Liver (tissue), 9 donors: ENCODE data around the gene UCN3. TPM values are rescaled to one million over a fixed set of nuclear protein-coding genes. Genes with fewer than 3 reads are reported as not detected.

Experiments used
- DNase-seq: peaks from one replicate; pipeline ENCODE4 v3.0.0-alpha.2; 2017; ENCODE audit warnings: low spot score
- H3K27ac ChIP-seq, 2 donors: one replicate each; pipeline ENCODE4 v1.7.0; 2013; ENCODE audit warnings: inconsistent platforms in 2 of 2, low read length in 2 of 2, control low read depth in 1 of 2, low read depth in 1 of 2, mild to moderate bottlenecking in 1 of 2
- H3K27me3 ChIP-seq, 4 donors: one replicate each; pipeline versions ENCODE4 v1.6.1 to v1.7.0; 2013; ENCODE audit warnings: low read length in 3 of 4, inconsistent platforms in 1 of 4, mild to moderate bottlenecking in 1 of 4, moderate library complexity in 1 of 4; ENCODE audit not compliant: control insufficient read depth in 4 of 4, insufficient read depth in 4 of 4
- H3K36me3 ChIP-seq, 4 donors: one replicate each; pipeline versions ENCODE4 v1.6.1 to v1.7.0; 2013; ENCODE audit warnings: low read length in 3 of 4, mild to moderate bottlenecking in 3 of 4, low read depth in 1 of 4, moderate library complexity in 1 of 4; ENCODE audit not compliant: control insufficient read depth in 4 of 4, insufficient read depth in 3 of 4
- H3K4me1 ChIP-seq, 4 donors: one replicate each; pipeline versions ENCODE4 v1.6.1 to v1.7.0; 2013; ENCODE audit warnings: low read length in 3 of 4, mild to moderate bottlenecking in 3 of 4, moderate library complexity in 1 of 4; ENCODE audit not compliant: control insufficient read depth in 4 of 4, insufficient read depth in 4 of 4
- H3K4me3 ChIP-seq, 3 donors: one replicate each; pipeline versions ENCODE4 v1.6.1 to v1.7.0; 2013; ENCODE audit warnings: low read length in 3 of 3, control low read depth in 1 of 3, low read depth in 1 of 3, mild to moderate bottlenecking in 1 of 3
- H3K9ac ChIP-seq, 2 donors: one replicate each; pipeline ENCODE4 v1.7.0; 2013; ENCODE audit warnings: low read length in 2 of 2, mild to moderate bottlenecking in 2 of 2, moderate library complexity in 2 of 2, control low read depth in 1 of 2, low read depth in 1 of 2
- H3K9me3 ChIP-seq, 4 donors: one replicate each; pipeline versions ENCODE4 v1.6.1 to v1.7.0; 2013; ENCODE audit warnings: low read length in 3 of 4; ENCODE audit not compliant: control insufficient read depth in 4 of 4
- EGR1 ChIP-seq, 2 donors: IDR thresholded peaks; 2 replicates each; pipeline ENCODE4 v1.6.1; 2016 to 2018; ENCODE audit warnings: antibody characterized with exemption in 2 of 2, low read depth in 2 of 2
- FOXA1 ChIP-seq: IDR thresholded peaks from 2 replicates; pipeline ENCODE4 v1.6.1; 2016; ENCODE audit warnings: antibody characterized with exemption
- FOXA2 ChIP-seq: IDR thresholded peaks from 2 replicates; pipeline ENCODE4 v1.6.1; 2016; ENCODE audit warnings: antibody characterized with exemption
- GABPA ChIP-seq, 2 donors: IDR thresholded peaks in 1 of 2; conservative IDR thresholded peaks in 1 of 2; 2 replicates each; pipeline ENCODE4 v1.6.1; 2016; ENCODE audit warnings: antibody characterized with exemption in 2 of 2, mild to moderate bottlenecking in 1 of 2, moderate library complexity in 1 of 2
- HNF4A ChIP-seq, 2 donors: conservative IDR thresholded peaks; 2 replicates each; pipeline ENCODE4 v1.6.1; 2016; ENCODE audit warnings: antibody characterized with exemption in 2 of 2, mild to moderate bottlenecking in 2 of 2
- HNF4G ChIP-seq: IDR thresholded peaks from 2 replicates; pipeline ENCODE4 v1.6.1; 2016; ENCODE audit warnings: antibody characterized with exemption
- NR2F2 ChIP-seq: IDR thresholded peaks from 2 replicates; pipeline ENCODE4 v1.6.1; 2016; ENCODE audit warnings: antibody characterized with exemption
- REST ChIP-seq: IDR thresholded peaks from 2 replicates; pipeline ENCODE4 v1.6.1; 2016; ENCODE audit warnings: antibody characterized with exemption, mild to moderate bottlenecking
- RXRA ChIP-seq, 2 donors: IDR thresholded peaks; 2 replicates each; pipeline ENCODE4 v1.6.1; 2017 to 2018; ENCODE audit warnings: antibody characterized with exemption in 2 of 2, mild to moderate bottlenecking in 1 of 2
- SP1 ChIP-seq: IDR thresholded peaks from 2 replicates; pipeline ENCODE4 v1.6.1; 2018; ENCODE audit warnings: antibody characterized with exemption, mild to moderate bottlenecking
- TAF1 ChIP-seq: conservative IDR thresholded peaks from 2 replicates; pipeline ENCODE4 v1.6.1; 2016; ENCODE audit warnings: antibody characterized with exemption, mild to moderate bottlenecking
- YY1 ChIP-seq: IDR thresholded peaks from 2 replicates; pipeline ENCODE4 v1.6.1; 2016; ENCODE audit warnings: antibody characterized with exemption, mild to moderate bottlenecking
- WGBS: extraction: QIAGEN DNeasy Blood & Tissue Kit; methylation state at CpG from one replicate; pipeline ENCODE4 v1.1.7; 2013; 5-methylcytosine and 5-hydroxymethylcytosine counted together
- polyA plus RNA-seq, 2 donors: library from polyadenylated mRNA; stranded (reverse) in 1 of 2; unstranded in 1 of 2; fragments of 200-250 nt in 1 of 2; fragments of >200 nt in 1 of 2; fragmentation: Nextera tagmentation in 1 of 2; extraction: Ambion mirVana in 1 of 2; gene quantifications; one replicate each; pipeline versions ENCODE4 v1.2.1 to v1.2.3, GENCODE V29; 2013 to 2015
- total RNA-seq, 2 donors: library from RNA; depleted of rRNA; stranded (reverse); fragments of >200 nt; gene quantifications; one replicate each; pipeline ENCODE4 v1.2.3, GENCODE V29; 2014
- TF ChIP-seq, protein P1 (sequence below): IDR thresholded peaks from 2 replicates; pipeline ENCODE4 v1.6.1; 2016; ENCODE audit warnings: antibody characterized with exemption
- TF ChIP-seq, protein P2 (sequence below): fragments of 150-350 bp; IDR thresholded peaks from 2 replicates; pipeline ENCODE4 v1.5.1; 2017; ENCODE audit warnings: improper control_type of control experiment, low read depth, low read length; ENCODE audit not compliant: missing input control
- TF ChIP-seq, protein P3 (sequence below): IDR thresholded peaks from 2 replicates; pipeline ENCODE4 v1.6.1; 2016; ENCODE audit warnings: antibody characterized with exemption
- TF ChIP-seq, protein P4 (sequence below): IDR thresholded peaks from 2 replicates; pipeline ENCODE4 v1.6.1; 2016; ENCODE audit warnings: antibody characterized with exemption
- donor health status: healthy.
- donor health status: healthy.
- donor health status: healthy.
- donor health status: healthy.
- donor health status: healthy.

UCN3 gene
- total and polyA plus RNA-seq, 4 donors: 0.23 TPM; not detected in 3

- Histone ChIP-seq H3K9me3 (no peaks in the 10 kb centered on the region), H3K9ac (no peak overlapping the region), H3K27me3 (no peaks in the 10 kb centered on the region), H3K4me3 (no peak overlapping the region), H3K36me3 (no peaks in the 10 kb centered on the region), H3K27ac (no peak overlapping the region), H3K4me1 (no peaks in the 10 kb centered on the region)
- TF ChIP-seq, protein P1, sequence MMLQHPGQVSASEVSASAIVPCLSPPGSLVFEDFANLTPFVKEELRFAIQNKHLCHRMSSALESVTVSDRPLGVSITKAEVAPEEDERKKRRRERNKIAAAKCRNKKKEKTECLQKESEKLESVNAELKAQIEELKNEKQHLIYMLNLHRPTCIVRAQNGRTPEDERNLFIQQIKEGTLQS: no peak
- no peak for TF ChIP-seq HNF4A (conservative IDR thresholded peaks at IDR 0.05)
- TF ChIP-seq HNF4G: no peak
- TF ChIP-seq, protein P2, sequence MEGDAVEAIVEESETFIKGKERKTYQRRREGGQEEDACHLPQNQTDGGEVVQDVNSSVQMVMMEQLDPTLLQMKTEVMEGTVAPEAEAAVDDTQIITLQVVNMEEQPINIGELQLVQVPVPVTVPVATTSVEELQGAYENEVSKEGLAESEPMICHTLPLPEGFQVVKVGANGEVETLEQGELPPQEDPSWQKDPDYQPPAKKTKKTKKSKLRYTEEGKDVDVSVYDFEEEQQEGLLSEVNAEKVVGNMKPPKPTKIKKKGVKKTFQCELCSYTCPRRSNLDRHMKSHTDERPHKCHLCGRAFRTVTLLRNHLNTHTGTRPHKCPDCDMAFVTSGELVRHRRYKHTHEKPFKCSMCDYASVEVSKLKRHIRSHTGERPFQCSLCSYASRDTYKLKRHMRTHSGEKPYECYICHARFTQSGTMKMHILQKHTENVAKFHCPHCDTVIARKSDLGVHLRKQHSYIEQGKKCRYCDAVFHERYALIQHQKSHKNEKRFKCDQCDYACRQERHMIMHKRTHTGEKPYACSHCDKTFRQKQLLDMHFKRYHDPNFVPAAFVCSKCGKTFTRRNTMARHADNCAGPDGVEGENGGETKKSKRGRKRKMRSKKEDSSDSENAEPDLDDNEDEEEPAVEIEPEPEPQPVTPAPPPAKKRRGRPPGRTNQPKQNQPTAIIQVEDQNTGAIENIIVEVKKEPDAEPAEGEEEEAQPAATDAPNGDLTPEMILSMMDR: no peak
- no peak for TF ChIP-seq TAF1
- TF ChIP-seq YY1: no peak
- TF ChIP-seq NR2F2: no peak
- TF ChIP-seq REST: no peak
- TF ChIP-seq FOXA2: no peak
- no peak for TF ChIP-seq SP1
- TF ChIP-seq FOXA1: no peak
- TF ChIP-seq, protein P3, sequence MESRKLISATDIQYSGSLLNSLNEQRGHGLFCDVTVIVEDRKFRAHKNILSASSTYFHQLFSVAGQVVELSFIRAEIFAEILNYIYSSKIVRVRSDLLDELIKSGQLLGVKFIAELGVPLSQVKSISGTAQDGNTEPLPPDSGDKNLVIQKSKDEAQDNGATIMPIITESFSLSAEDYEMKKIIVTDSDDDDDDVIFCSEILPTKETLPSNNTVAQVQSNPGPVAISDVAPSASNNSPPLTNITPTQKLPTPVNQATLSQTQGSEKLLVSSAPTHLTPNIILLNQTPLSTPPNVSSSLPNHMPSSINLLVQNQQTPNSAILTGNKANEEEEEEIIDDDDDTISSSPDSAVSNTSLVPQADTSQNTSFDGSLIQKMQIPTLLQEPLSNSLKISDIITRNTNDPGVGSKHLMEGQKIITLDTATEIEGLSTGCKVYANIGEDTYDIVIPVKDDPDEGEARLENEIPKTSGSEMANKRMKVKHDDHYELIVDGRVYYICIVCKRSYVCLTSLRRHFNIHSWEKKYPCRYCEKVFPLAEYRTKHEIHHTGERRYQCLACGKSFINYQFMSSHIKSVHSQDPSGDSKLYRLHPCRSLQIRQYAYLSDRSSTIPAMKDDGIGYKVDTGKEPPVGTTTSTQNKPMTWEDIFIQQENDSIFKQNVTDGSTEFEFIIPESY: no peak
- TF ChIP-seq RXRA (IDR thresholded peaks at IDR 0.05): no peak
- no peak for DNase-seq
- WGBS: 80% methylated on average over 6 of the region's 6 CpGs
Measured at GRCh38 chr10:5399332-5399731, 34.6 kb downstream of the UCN3 start.

DNA sequence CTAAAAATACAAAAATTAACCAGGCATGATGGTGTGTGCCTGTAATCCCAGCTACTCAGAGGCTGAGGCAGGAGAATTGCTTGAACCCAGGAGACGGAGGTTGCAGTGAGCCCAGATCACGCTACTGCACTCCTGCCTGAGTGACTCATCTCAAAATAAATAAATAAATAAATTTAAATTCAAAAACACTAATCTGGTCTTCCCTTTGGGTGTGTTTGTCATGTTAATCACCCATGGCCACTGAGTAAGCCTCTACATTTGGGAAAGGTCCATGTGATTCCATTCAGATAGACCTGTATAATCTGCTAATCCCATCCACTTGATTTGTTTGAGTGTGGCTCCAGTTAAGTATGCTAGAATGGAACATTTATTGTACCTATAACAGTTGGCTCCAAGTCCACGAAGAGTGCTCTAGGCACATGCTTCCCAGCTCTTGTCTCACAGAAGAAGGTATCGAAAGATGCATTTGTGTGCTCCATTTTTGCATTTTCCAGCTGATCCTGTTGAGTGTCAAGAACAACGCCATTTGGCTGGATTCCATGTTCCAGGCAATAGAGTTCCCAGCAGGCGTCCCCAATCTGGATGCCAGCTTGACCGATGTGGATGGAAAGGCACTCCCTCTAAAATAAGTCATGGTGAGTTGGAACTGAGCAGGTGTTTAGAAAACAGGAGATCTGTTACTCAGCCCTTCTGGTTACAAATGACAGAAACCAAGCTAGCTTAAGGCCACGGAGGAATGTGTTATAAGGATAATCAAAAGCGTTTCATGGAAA lies 35.9 kb downstream of the UCN3 start:
- no peak for DNase-seq
- no peaks in the 10 kb centered on the region for H3K4me1 ChIP-seq
- H3K4me3 ChIP-seq: no peak overlapping the region
- H3K27me3 ChIP-seq: no peaks in the 10 kb centered on the region
- TF ChIP-seq TAF1 (no peak), FOXA1 (no peak), EGR1 (IDR thresholded peaks at IDR 0.05; ENCODE audit: low read depth in 2 of 2) (no peak), HNF4G (no peak), FOXA2 (no peak), GABPA (IDR thresholded peaks at IDR 0.05 in 1 of 2, conservative IDR thresholded peaks at IDR 0.05 in 1 of 2) (no peak)
- TF ChIP-seq, protein P3: no peak
- TF ChIP-seq, protein P1: no peak
- TF ChIP-seq, protein P4, sequence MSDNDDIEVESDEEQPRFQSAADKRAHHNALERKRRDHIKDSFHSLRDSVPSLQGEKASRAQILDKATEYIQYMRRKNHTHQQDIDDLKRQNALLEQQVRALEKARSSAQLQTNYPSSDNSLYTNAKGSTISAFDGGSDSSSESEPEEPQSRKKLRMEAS: no peak
- no peaks in the 10 kb centered on the region for H3K9me3 ChIP-seq
- no peaks in the 10 kb centered on the region for H3K36me3 ChIP-seq
- H3K27ac ChIP-seq: no peak overlapping the region
- no peak overlapping the region for H3K9ac ChIP-seq
- 91% methylated on average over 9 of the region's 9 CpGs for WGBS
